ENCODE measurements around the gene RNF207.

GRCh38 chr1:6174621-6175410 is 31.1 kb upstream of the RNF207 start:
- TF ChIP-seq CTCF (IDR thresholded peaks at IDR 0.05) = no peak
- no peak for TF ChIP-seq POLR2A (IDR thresholded peaks at IDR 0.05)
